GM12878 (cell line): ENCODE data around the gene SGCD. TPM values are rescaled to one million over a fixed set of nuclear protein-coding genes. Genes with fewer than 3 reads are reported as not detected.

Experiments
- ATAC-seq: fragments of 200-7000 bp; cut with Tn5 transposase; 3 replicates; pipeline ENCODE4 v1.9.1; 2020; ENCODE audit warnings: mild to moderate bottlenecking, moderate library complexity
- BruUV-seq: library from RNA; stranded (reverse); fragments of 400-500 nt; replicated peaks from 2 replicates; lab custom pipeline; 2021; lab: Mats Ljungman, UMichigan
- CTCF ChIA-PET: fragments of 300-600 bp; sonication (Branson Sonifier 250); formaldehyde crosslinking; extraction: SDS; loops from one replicate; lab custom pipeline; 2021; ENCODE audit warnings: inconsistent platforms; lab: Yijun Ruan, JAX
- POLR2A ChIA-PET: fragments of 350-600 bp; formaldehyde crosslinking; extraction: SDS; loops from one replicate; lab custom pipeline; 2021; ENCODE audit warnings: inconsistent platforms; lab: Charles Lee
- RAD21 ChIA-PET: fragments of 300-600 bp; sonication (Branson Sonifier 250); formaldehyde crosslinking; loops from one replicate; lab custom pipeline; 2023; ENCODE audit warnings: antibody characterized with exemption; ENCODE audit not compliant: unreplicated experiment; lab: Charles Lee
- SMC1A ChIA-PET: fragments of 300-600 bp; sonication (Branson Sonifier 250); formaldehyde crosslinking; loops from one replicate; lab custom pipeline; 2023; ENCODE audit not compliant: unreplicated experiment, uncharacterized antibody; lab: Charles Lee
- DNase-seq: peaks from one replicate; pipeline ENCODE4 v3.0.0-alpha.2; 2011; ENCODE audit warnings: low read depth, low spot score
- FAIRE-seq: peaks from 3 replicates; lab custom pipeline; 2011; peaks lifted over from hg19 to GRCh38; lab: Jason Lieb, UNC
- H2AFZ ChIP-seq: 2 replicates; pipeline ENCODE4 v1.6.0; 2011; ENCODE audit warnings: low read depth, low read length, control low read depth; ENCODE audit not compliant: control insufficient read depth
- H3K27ac ChIP-seq: 2 replicates; pipeline ENCODE4 v1.5.1; 2011; ENCODE audit warnings: control low read depth; ENCODE audit not compliant: control insufficient read depth, insufficient read depth
- H3K27me3 ChIP-seq, 2 experiments: replicated peaks in 1 of 2; 2 replicates each; pipeline versions ENCODE4 v1.6.0 to v1.6.1; 2011; ENCODE audit warnings: low read length in 1 of 2; ENCODE audit not compliant: control insufficient read depth in 2 of 2, insufficient read depth in 2 of 2
- H3K36me3 ChIP-seq, 2 experiments: 2 replicates each; pipeline ENCODE4 v1.5.1; 2011; ENCODE audit warnings: low read length in 1 of 2; ENCODE audit not compliant: control insufficient read depth in 2 of 2, insufficient read depth in 2 of 2
- H3K4me1 ChIP-seq: 2 replicates; pipeline ENCODE4 v1.6.1; 2011; ENCODE audit warnings: mild to moderate bottlenecking, low read length, moderate library complexity, mixed read lengths; ENCODE audit not compliant: control insufficient read depth, insufficient read depth
- H3K4me2 ChIP-seq: 2 replicates; pipeline ENCODE4 v1.6.0; 2011; ENCODE audit warnings: control low read depth; ENCODE audit not compliant: control insufficient read depth, insufficient read depth
- H3K4me3 ChIP-seq: fragments of 200-600 bp; sonication (generic); 2 replicates; pipeline ENCODE4 v1.5.1; 2016
- H3K79me2 ChIP-seq: 2 replicates; pipeline ENCODE4 v1.6.0; 2011; ENCODE audit warnings: low read length; ENCODE audit not compliant: control insufficient read depth, insufficient read depth
- H3K9ac ChIP-seq: 2 replicates; pipeline ENCODE4 v1.8.0; 2011; ENCODE audit warnings: low read length, control low read depth, mixed read lengths; ENCODE audit not compliant: control insufficient read depth, insufficient read depth
- H3K9me3 ChIP-seq: replicated peaks from 3 replicates; pipeline ENCODE4 v1.5.1; 2011; ENCODE audit warnings: mild to moderate bottlenecking, low read length; ENCODE audit not compliant: control insufficient read depth, insufficient read depth
- H4K20me1 ChIP-seq: 2 replicates; pipeline ENCODE4 v1.6.0; 2011; ENCODE audit not compliant: control insufficient read depth, insufficient read depth
- ATF2 ChIP-seq: IDR thresholded peaks from 2 replicates; pipeline ENCODE4 v1.6.1; 2012; ENCODE audit warnings: low read length, inconsistent platforms
- ATF7 ChIP-seq: fragments of 450-650 bp; IDR thresholded peaks from 2 replicates; pipeline ENCODE4 v1.6.1; 2016; ENCODE audit warnings: low read depth, mild to moderate bottlenecking
- CBFB ChIP-seq: IDR thresholded peaks from 2 replicates; pipeline ENCODE4 v1.6.1; 2016; ENCODE audit warnings: antibody characterized with exemption, low read depth
- CEBPZ ChIP-seq: fragments of 150-350 bp; IDR thresholded peaks from 2 replicates; pipeline ENCODE4 v1.6.1; 2016; ENCODE audit warnings: low read depth, low read length
- CREB1 ChIP-seq: IDR thresholded peaks from 2 replicates; pipeline ENCODE4 v1.6.1; 2012; ENCODE audit warnings: low read depth, mild to moderate bottlenecking, inconsistent platforms
- DPF2 ChIP-seq: fragments of 450-650 bp; IDR thresholded peaks from 2 replicates; pipeline ENCODE4 v1.6.1; 2017; ENCODE audit warnings: mild to moderate bottlenecking
- MAX ChIP-seq: IDR thresholded peaks from 2 replicates; pipeline ENCODE4 v1.6.1; 2012; ENCODE audit warnings: low read depth, low read length, improper control_type of control experiment
- MYC ChIP-seq: IDR thresholded peaks from 2 replicates; pipeline ENCODE4 v1.6.1; 2011; ENCODE audit warnings: mild to moderate bottlenecking, low read length, moderate library complexity, inconsistent platforms; ENCODE audit not compliant: insufficient read depth, insufficient replicate concordance, insufficient read length, severe bottlenecking
- NFXL1 ChIP-seq: fragments of 450-650 bp; IDR thresholded peaks from 2 replicates; pipeline ENCODE4 v1.6.1; 2017; ENCODE audit warnings: antibody characterized with exemption, mild to moderate bottlenecking, borderline replicate concordance
- PAX8 ChIP-seq: fragments of 450-650 bp; IDR thresholded peaks from 2 replicates; pipeline ENCODE4 v1.6.1; 2017; ENCODE audit warnings: mild to moderate bottlenecking, moderate library complexity
- SMAD1 ChIP-seq: fragments of 450-650 bp; IDR thresholded peaks from 2 replicates; pipeline ENCODE4 v1.6.1; 2018; ENCODE audit warnings: mild to moderate bottlenecking, low read depth; ENCODE audit not compliant: partially characterized antibody
- TCF3 ChIP-seq: IDR thresholded peaks from 2 replicates; pipeline ENCODE4 v1.6.1; 2012; ENCODE audit warnings: low read depth, mild to moderate bottlenecking, low read length, borderline replicate concordance; ENCODE audit not compliant: insufficient read depth
- WGBS: methylation state at CpG from one replicate; pipeline ENCODE4 v1.1.6; 2016; ENCODE audit warnings: low lambda C conversion rate; ENCODE audit not compliant: insufficient replicate concordance, insufficient coverage; ENCODE audit errors: missing lambda C conversion rate; 5-methylcytosine and 5-hydroxymethylcytosine counted together
- in situ Hi-C: fragments of 300-500 bp; cut with MboI; formaldehyde crosslinking; loops from 9 replicates; pipeline ENCODE4 v1.14.3; 2018; ENCODE audit warnings: mixed read lengths
- intact Hi-C: fragments of 100-400 bp; cut with micrococcal nuclease; formaldehyde crosslinking; loops from one replicate; pipeline ENCODE4 v1.14.2; 2022; ENCODE audit not compliant: unreplicated experiment
- polyA plus RNA-seq, 11 experiments: library from polyadenylated mRNA; depleted of rRNA in 4 of 11; unstranded in 6 of 11; stranded (reverse) in 5 of 11; fragments of >200 nt; fragmentation: Nextera tagmentation in 4 of 11; fragmentation: Illumina TruSeq in 1 of 11; extraction: Ambion mirVana in 4 of 11; extraction: Trizol in 1 of 11; gene quantifications; 1 replicate in 1 of 11; 2 replicates in 10 of 11; pipeline versions ENCODE4 v1.2.1 to v1.2.3, GENCODE V29; 2011 to 2016; ENCODE audit warnings: inconsistent platforms in 2 of 11, missing spikeins in 2 of 11, low read depth in 1 of 11
- total RNA-seq, 4 experiments: library from RNA; depleted of rRNA in 3 of 4; stranded (reverse); fragments of >200 nt in 3 of 4; fragmentation: Illumina TruSeq in 1 of 4; extraction: Trizol in 1 of 4; gene quantifications; 2 replicates each; pipeline versions ENCODE4 v1.2.1 to v1.2.3, GENCODE V29; 2013 to 2021

Gene SGCD
- total and polyA plus RNA-seq, 10 of the 15 experiments (the other 5 are each of a cell fraction or from before 2014, with no cell fraction given), result 0.06 TPM; not detected in 9

GRCh38 chr5:156378159-156378558, 51.2 kb downstream of the SGCD start:
- in situ Hi-C loops, result no loop called here
- no peak overlapping the region for H3K4me3 ChIP-seq
- RAD21 ChIA-PET, result no interaction called here
- H3K4me2 ChIP-seq, result 0 out of 2 replicates have a peak overlapping the region, but pooled peaks have one; percentile 38
- TF ChIP-seq DPF2, result no peak
- TF ChIP-seq MYC, result no peak
- no peak for TF ChIP-seq TCF3
- no peak for TF ChIP-seq CREB1
- TF ChIP-seq MAX, result no peak
- no peak for TF ChIP-seq NFXL1
- TF ChIP-seq SMAD1, result no peak
- no peak for TF ChIP-seq PAX8
- no peak for TF ChIP-seq ATF2
- TF ChIP-seq CEBPZ, result no peak
- TF ChIP-seq ATF7, result no peak
- TF ChIP-seq CBFB, result no peak
- TF ChIP-seq, all 136 proteins: peak for 0
- Histone ChIP-seq H3K27ac (0 out of 2 replicates have a peak overlapping the region, but pooled peaks have one; percentile 2), H3K9ac (no peak overlapping the region), H3K79me2 (no peaks in the 10 kb centered on the region), H2AFZ (no peak overlapping the region), H3K27me3 (no peaks in the 10 kb centered on the region), H3K4me1 (peaks cover 21% of the 10 kb centered on the region), H3K9me3 (no peaks in the 10 kb centered on the region), H4K20me1 (no peaks in the 10 kb centered on the region), H3K36me3 (no peaks in the 10 kb centered on the region)
- ChIA-PET POLR2A (no interaction called here), SMC1A (interaction anchor here (0.6 to 1.1 kb wide), 2 partner anchors 10 to 30 kb away, joined by 3 read pairs; no protein-coding TSS in a partner anchor), CTCF (no interaction called here)
- intact Hi-C loops, result no loop called here
- WGBS, result 62% methylated on average over 2 of the region's 2 CpGs
- BruUV-seq, result no TSS peak
- no peak for DNase-seq
- peak; percentile 46 for ATAC-seq
- FAIRE-seq, result no peak
